ENCODE results near the gene XYLT1. TPM values are rescaled to one million over a fixed set of nuclear protein-coding genes. Genes with fewer than 3 reads are reported as not detected.
"Not testable (repeated sequence)": the region's sequence is repeated elsewhere in the genome, so short reads cannot be mapped to it uniquely, and the experiment has no call there.

The XYLT1 gene
- total and polyA plus RNA-seq, 9 of the 15 experiments (the other 6 are each of a cell fraction or from before 2014, with no cell fraction given) = 0.03 to 0.09 (median 0.08) TPM; not detected in 6

DNA sequence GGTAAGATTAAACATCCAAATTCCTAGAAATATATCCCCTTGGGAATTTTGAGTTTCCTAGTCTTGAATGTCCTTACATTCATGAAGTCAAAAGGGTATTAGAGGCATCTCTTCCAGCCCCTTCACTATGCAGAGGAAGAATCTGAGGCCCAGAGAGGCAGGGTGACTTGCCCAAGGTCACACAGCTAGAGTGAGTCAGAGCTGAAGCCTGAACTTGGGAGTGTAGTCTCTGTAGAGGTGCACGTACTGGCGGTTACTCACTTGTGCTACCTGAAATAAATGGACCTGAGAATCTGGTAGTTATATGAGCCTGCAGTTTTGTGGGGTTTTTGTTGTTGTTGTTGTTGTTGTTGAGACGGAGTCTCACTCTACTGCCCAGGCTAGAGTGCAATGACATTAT lies 164.0 kb downstream of the XYLT1 start:
- H3K4me2 ChIP-seq (ENCODE audit: insufficient read depth, low read length) = no peak overlapping the region
- H3K9me3 ChIP-seq (replicated peaks; ENCODE audit: control insufficient read depth, insufficient read depth, low read depth, low read length) = no peaks in the 10 kb centered on the region
- FAIRE-seq (no peak), ATAC-seq (no peak), DNase-seq (ENCODE audit: extremely low read depth in 1 of 4, low spot score in 3 of 4) (no peak)
- H3K36me3 ChIP-seq (ENCODE audit: control insufficient read depth, insufficient read depth, low read length) = no peaks in the 10 kb centered on the region
- ChIA-PET POLR2A (no interaction called here), CTCF (ENCODE audit: low intra/inter-chr PET ratio) (no interaction called here)
- no peak overlapping the region for H2AFZ ChIP-seq (ENCODE audit: low read depth, low read length)
- TF ChIP-seq ZFP36 (IDR thresholded peaks at IDR 0.05; ENCODE audit: low read depth, low read length, partially characterized antibody) = peak; percentile 32
- TF ChIP-seq RBM25 (IDR thresholded peaks at IDR 0.05; ENCODE audit: low read depth, low read length, severe bottlenecking) = peak; percentile 36
- TF ChIP-seq KHSRP (IDR thresholded peaks at IDR 0.05) = no peak
- TF ChIP-seq NFE2L1 (tag; IDR thresholded peaks at IDR 0.05; ENCODE audit: borderline replicate concordance, low read depth) = no peak
- BruUV-seq (replicated peaks) = no TSS peak
- peaks cover 0 to 26% of the 10 kb centered on the region in 2 experiments; a peak in 3 of 5 replicates for H3K27me3 ChIP-seq (ENCODE audit: control insufficient read depth in 2 of 2, insufficient read depth in 2 of 2, low read length in 2 of 2)
- H4K20me1 ChIP-seq (replicated peaks; ENCODE audit: control insufficient read depth, insufficient read depth, low read length) = 0 out of 2 replicates have a peak, but pooled peaks cover 4% of the 10 kb centered on the region
- H3K4me3 ChIP-seq = no peak overlapping the region
- no peaks in the 10 kb centered on the region for H3K9me1 ChIP-seq (ENCODE audit: control insufficient read depth, insufficient read depth, low read length)
- H3K4me1 ChIP-seq (replicated peaks in 1 of 2; ENCODE audit: control insufficient read depth in 2 of 2, insufficient read depth in 2 of 2, low read length in 2 of 2) = no peaks in the 10 kb centered on the region
- intact Hi-C loops (cut with micrococcal nuclease) (no loop called here), in situ Hi-C loops (cut with MboI) (no loop called here)
- WGBS (ENCODE audit: insufficient coverage, low coverage, missing lambda C conversion rate) = 0% methylated on average over 3 of the region's 3 CpGs
- H3K79me2 ChIP-seq (ENCODE audit: control insufficient read depth, insufficient read depth, low read length) = no peaks in the 10 kb centered on the region
- H3K9ac ChIP-seq (ENCODE audit: insufficient read depth in 1 of 2, low read depth in 2 of 2, low read length in 2 of 2) = no peak overlapping the region
- H3K27ac ChIP-seq (ENCODE audit: extremely low read depth, low read depth, low read length) = no peak overlapping the region

DNA sequence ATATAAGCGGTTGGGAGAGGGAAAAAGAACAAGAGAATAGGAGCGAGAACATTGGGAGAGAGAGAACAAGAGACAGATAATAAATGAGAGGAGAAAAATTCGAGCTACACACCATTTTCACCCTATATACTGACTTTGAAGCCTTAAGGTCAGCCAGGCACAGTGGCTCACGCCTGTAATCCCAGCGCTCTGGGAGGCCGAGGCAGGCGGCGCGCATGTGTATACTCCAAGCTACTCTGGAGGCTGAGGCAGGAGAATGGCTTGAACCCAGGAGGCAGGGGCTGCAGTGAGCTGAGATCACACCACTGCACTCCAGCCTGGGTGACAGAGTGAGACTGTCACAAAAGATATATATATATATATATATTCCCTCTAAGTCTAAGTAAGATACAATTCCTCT lies 164.5 kb downstream of the XYLT1 start:
- POLR2A ChIA-PET; H3K27ac ChIP-seq (ENCODE audit: extremely low read depth, low read depth, low read length); H4K20me1 ChIP-seq (replicated peaks; ENCODE audit: control insufficient read depth, insufficient read depth, low read length); BruUV-seq (replicated peaks); H3K9ac ChIP-seq (ENCODE audit: insufficient read depth in 1 of 2, low read depth in 2 of 2, low read length in 2 of 2); H3K4me1 ChIP-seq (replicated peaks in 1 of 2; ENCODE audit: control insufficient read depth in 2 of 2, insufficient read depth in 2 of 2, low read length in 2 of 2); intact Hi-C loops (cut with micrococcal nuclease); H3K36me3 ChIP-seq (ENCODE audit: control insufficient read depth, insufficient read depth, low read length); H3K4me2 ChIP-seq (ENCODE audit: insufficient read depth, low read length); H3K9me1 ChIP-seq (ENCODE audit: control insufficient read depth, insufficient read depth, low read length); H3K9me3 ChIP-seq (replicated peaks; ENCODE audit: control insufficient read depth, insufficient read depth, low read depth, low read length); DNase-seq (ENCODE audit: extremely low read depth in 1 of 4, low spot score in 3 of 4); ATAC-seq; CTCF ChIA-PET (ENCODE audit: low intra/inter-chr PET ratio); H3K4me3 ChIP-seq; FAIRE-seq; H3K79me2 ChIP-seq (ENCODE audit: control insufficient read depth, insufficient read depth, low read length); H2AFZ ChIP-seq (ENCODE audit: low read depth, low read length); in situ Hi-C loops (cut with MboI): not testable (repeated sequence)
- WGBS (ENCODE audit: insufficient coverage, low coverage, missing lambda C conversion rate) = 0% methylated on average over 9 of the region's 9 CpGs
- H3K27me3 ChIP-seq (ENCODE audit: control insufficient read depth in 2 of 2, insufficient read depth in 2 of 2, low read length in 2 of 2) = peaks cover 0 to 25% of the 10 kb centered on the region in 2 experiments; a peak in 3 of 5 replicates

Measured in K562 (cell line).